Keratinocyte (primary cell): ENCODE data around the gene HEYL. TPM values are rescaled to one million over a fixed set of nuclear protein-coding genes. Genes with fewer than 3 reads are reported as not detected.

Experiments
- DNase-seq: peaks from one replicate; pipeline ENCODE4 v3.0.0-alpha.2; 2011; ENCODE audit warnings: low read depth, missing footprints, low spot score
- FAIRE-seq: peaks from 2 replicates; lab custom pipeline; 2011; peaks lifted over from hg19 to GRCh38; lab: Jason Lieb, UNC
- H2AFZ ChIP-seq: 2 replicates; pipeline ENCODE4 v1.6.0; 2012; ENCODE audit warnings: low read length, control low read depth, inconsistent platforms; ENCODE audit not compliant: control insufficient read depth
- H3K27ac ChIP-seq: 2 replicates; pipeline ENCODE4 v1.5.1; 2011; ENCODE audit warnings: low read length; ENCODE audit not compliant: control insufficient read depth, insufficient read depth
- H3K27me3 ChIP-seq: 3 replicates; pipeline ENCODE4 v1.6.0; 2011; ENCODE audit warnings: low read length; ENCODE audit not compliant: control insufficient read depth, insufficient read depth; ENCODE audit errors: extremely low read depth
- H3K36me3 ChIP-seq, 2 experiments: 2 replicates in 1 of 2; 3 replicates in 1 of 2; pipeline ENCODE4 v1.5.1; 2011; ENCODE audit warnings: low read length in 2 of 2, mild to moderate bottlenecking in 1 of 2; ENCODE audit not compliant: control insufficient read depth in 2 of 2, insufficient read depth in 2 of 2; ENCODE audit errors: extremely low read depth in 1 of 2
- H3K4me1 ChIP-seq: 3 replicates; pipeline ENCODE4 v1.5.1; 2011; ENCODE audit warnings: low read length; ENCODE audit not compliant: control insufficient read depth, insufficient read depth; ENCODE audit errors: extremely low read depth
- H3K4me2 ChIP-seq: 3 replicates; pipeline ENCODE4 v1.6.0; 2011; ENCODE audit warnings: low read depth, low read length; ENCODE audit not compliant: control insufficient read depth, insufficient read depth; ENCODE audit errors: extremely low read depth
- H3K4me3 ChIP-seq, 3 experiments: fragments of 200-600 bp in 1 of 3; sonication (generic) in 1 of 3; 2 replicates in 2 of 3; 3 replicates in 1 of 3; pipeline ENCODE4 v1.5.1; 2011 to 2016; ENCODE audit warnings: low read length in 3 of 3, mild to moderate bottlenecking in 3 of 3, control low read depth in 2 of 3, inconsistent platforms in 1 of 3, low read depth in 1 of 3, mixed read lengths in 1 of 3, mixed run types in 1 of 3, moderate library complexity in 1 of 3; ENCODE audit not compliant: control insufficient read depth in 2 of 3, insufficient read depth in 2 of 3; ENCODE audit errors: extremely low read depth in 1 of 3
- H3K79me2 ChIP-seq: 2 replicates; pipeline ENCODE4 v1.6.0; 2012; ENCODE audit warnings: low read length; ENCODE audit not compliant: control insufficient read depth, insufficient read depth
- H3K9ac ChIP-seq: 3 replicates; pipeline ENCODE4 v1.6.0; 2011; ENCODE audit warnings: low read length; ENCODE audit not compliant: control insufficient read depth, insufficient read depth; ENCODE audit errors: extremely low read depth
- H3K9me1 ChIP-seq: 3 replicates; pipeline ENCODE4 v1.6.0; 2011; ENCODE audit warnings: low read length; ENCODE audit not compliant: control insufficient read depth, insufficient read depth; ENCODE audit errors: extremely low read depth
- H3K9me3 ChIP-seq: 2 replicates; pipeline ENCODE4 v1.5.1; 2012; ENCODE audit warnings: low read depth, low read length; ENCODE audit not compliant: control insufficient read depth
- H4K20me1 ChIP-seq: 3 replicates; pipeline ENCODE4 v1.6.0; 2011; ENCODE audit warnings: low read length; ENCODE audit not compliant: control insufficient read depth, insufficient read depth; ENCODE audit errors: extremely low read depth
- EZH2 ChIP-seq: IDR thresholded peaks from one replicate; pipeline ENCODE4 v1.6.1; 2012; ENCODE audit warnings: inconsistent platforms, mild to moderate bottlenecking, low read length, moderate library complexity
- dilution Hi-C: fragments of 300-500 bp; cut with MboI; formaldehyde crosslinking; loops from one replicate; pipeline ENCODE4 v1.7.0; 2020; ENCODE audit warnings: low sequenced_read_pairs; ENCODE audit not compliant: extremely low pct_ligation_motif_present
- polyA plus RNA-seq, 5 experiments: library from polyadenylated mRNA; depleted of rRNA in 3 of 5; stranded (reverse) in 3 of 5; stranded (forward) in 1 of 5; unstranded in 1 of 5; fragments of >200 nt; gene quantifications; 1 replicate in 1 of 5; 2 replicates in 3 of 5; 3 replicates in 1 of 5; pipeline versions ENCODE4 v1.2.1 to v1.2.3, GENCODE V29; 2011 to 2012; ENCODE audit warnings: missing spikeins in 2 of 5, low read depth in 1 of 5, low replicate concordance in 1 of 5
- TF ChIP-seq, protein P1 (sequence below), 3 experiments: IDR thresholded peaks in 1 of 3; conservative IDR thresholded peaks in 1 of 3; optimal IDR thresholded peaks in 1 of 3; 2 replicates in 2 of 3; 3 replicates in 1 of 3; pipeline versions ENCODE3 to v1.5.1; 2011; ENCODE audit warnings: low read length in 3 of 3, mild to moderate bottlenecking in 3 of 3, moderate library complexity in 2 of 3, control low read depth in 1 of 3, inconsistent platforms in 1 of 3; ENCODE audit not compliant: insufficient read depth in 2 of 3; ENCODE audit errors: extremely low read depth in 1 of 3

The HEYL gene
- polyA plus RNA-seq, 1 donor (not counting 4 experiments of a cell fraction or from before 2014, with no cell fraction given) = not detected

DNA sequence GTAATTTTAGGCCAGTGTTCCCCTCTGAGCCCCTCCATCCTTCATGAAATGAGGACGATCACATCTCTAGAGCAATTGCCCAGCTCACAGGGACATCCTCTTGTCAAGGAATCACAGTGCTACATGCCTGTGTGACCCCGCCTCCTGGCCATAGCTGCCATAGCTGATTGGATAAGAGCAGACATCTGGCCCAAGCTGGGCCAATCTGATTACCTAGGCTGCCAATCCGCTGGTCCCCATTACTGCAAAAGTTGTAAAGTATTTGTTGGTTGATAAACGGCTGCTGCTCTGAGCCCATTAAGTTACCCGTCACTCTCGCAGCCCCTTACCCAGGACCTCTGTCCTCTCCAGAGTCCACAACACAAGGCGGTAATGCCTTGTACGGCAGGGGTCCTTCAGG is 24.1 kb upstream of the HEYL start:
- FAIRE-seq (no peak), DNase-seq (no peak)
- Histone ChIP-seq H2AFZ (no peak overlapping the region), H3K79me2 (no peaks in the 10 kb centered on the region), H3K9me1 (no peaks in the 10 kb centered on the region), H3K27ac (no peak overlapping the region), H3K36me3 (no peaks in the 10 kb centered on the region), H3K4me3 (no peak overlapping the region), H3K9ac (no peak overlapping the region), H3K27me3 (peaks cover 21% of the 10 kb centered on the region), H3K4me1 (no peaks in the 10 kb centered on the region), H3K9me3 (no peaks in the 10 kb centered on the region), H4K20me1 (no peaks in the 10 kb centered on the region), H3K4me2 (no peak overlapping the region)
- dilution Hi-C loops = no loop called here
- no peak for TF ChIP-seq EZH2
- TF ChIP-seq, protein P1, sequence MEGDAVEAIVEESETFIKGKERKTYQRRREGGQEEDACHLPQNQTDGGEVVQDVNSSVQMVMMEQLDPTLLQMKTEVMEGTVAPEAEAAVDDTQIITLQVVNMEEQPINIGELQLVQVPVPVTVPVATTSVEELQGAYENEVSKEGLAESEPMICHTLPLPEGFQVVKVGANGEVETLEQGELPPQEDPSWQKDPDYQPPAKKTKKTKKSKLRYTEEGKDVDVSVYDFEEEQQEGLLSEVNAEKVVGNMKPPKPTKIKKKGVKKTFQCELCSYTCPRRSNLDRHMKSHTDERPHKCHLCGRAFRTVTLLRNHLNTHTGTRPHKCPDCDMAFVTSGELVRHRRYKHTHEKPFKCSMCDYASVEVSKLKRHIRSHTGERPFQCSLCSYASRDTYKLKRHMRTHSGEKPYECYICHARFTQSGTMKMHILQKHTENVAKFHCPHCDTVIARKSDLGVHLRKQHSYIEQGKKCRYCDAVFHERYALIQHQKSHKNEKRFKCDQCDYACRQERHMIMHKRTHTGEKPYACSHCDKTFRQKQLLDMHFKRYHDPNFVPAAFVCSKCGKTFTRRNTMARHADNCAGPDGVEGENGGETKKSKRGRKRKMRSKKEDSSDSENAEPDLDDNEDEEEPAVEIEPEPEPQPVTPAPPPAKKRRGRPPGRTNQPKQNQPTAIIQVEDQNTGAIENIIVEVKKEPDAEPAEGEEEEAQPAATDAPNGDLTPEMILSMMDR (optimal IDR thresholded peaks at IDR 0.05 in 1 of 3, IDR thresholded peaks at IDR 0.05 in 1 of 3, conservative IDR thresholded peaks at IDR 0.05 in 1 of 3; ENCODE audit: extremely low read depth in 1 of 3, insufficient read depth in 2 of 3, low read length in 3 of 3) = no peak

DNA sequence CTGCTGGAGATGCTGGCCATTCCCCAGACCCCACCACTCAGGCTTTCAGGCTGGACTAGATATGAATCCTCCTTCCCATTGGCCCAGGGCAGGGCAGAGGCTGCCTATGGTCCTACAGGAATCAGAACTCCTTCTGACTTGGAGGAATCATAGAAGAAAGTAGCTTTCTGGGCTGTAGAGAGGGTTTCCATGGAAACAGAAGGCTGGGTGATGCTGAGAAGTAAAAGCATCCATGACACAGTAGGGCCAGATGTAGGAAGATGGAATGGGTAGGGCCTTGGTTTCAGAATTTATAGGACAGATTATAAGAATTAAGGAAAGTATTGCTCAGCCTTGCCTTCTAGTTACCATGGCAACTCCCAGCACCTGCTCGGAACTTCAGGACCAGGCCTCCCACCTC is 23.4 kb upstream of the HEYL start:
- no peak overlapping the region for H3K4me2 ChIP-seq

More for the DNA sequence above, 23.4 kb upstream of the HEYL start:
- FAIRE-seq = no peak
- no peak for DNase-seq
- Histone ChIP-seq H3K9me1 (no peaks in the 10 kb centered on the region), H3K4me3 (no peak overlapping the region), H3K27ac (no peak overlapping the region), H3K36me3 (no peaks in the 10 kb centered on the region), H2AFZ (no peak overlapping the region), H3K4me1 (no peaks in the 10 kb centered on the region), H3K27me3 (peaks cover 20% of the 10 kb centered on the region), H3K9me3 (no peaks in the 10 kb centered on the region), H3K79me2 (no peaks in the 10 kb centered on the region), H3K9ac (no peak overlapping the region), H4K20me1 (no peaks in the 10 kb centered on the region)
- dilution Hi-C loops = no loop called here
- TF ChIP-seq EZH2 = no peak
- TF ChIP-seq, protein P1 (optimal IDR thresholded peaks at IDR 0.05 in 1 of 3, IDR thresholded peaks at IDR 0.05 in 1 of 3, conservative IDR thresholded peaks at IDR 0.05 in 1 of 3; ENCODE audit: extremely low read depth in 1 of 3, insufficient read depth in 2 of 3, low read length in 3 of 3) = no peak
